GM21529 (cell line): ENCODE data around the gene TSC22D1.

Experiments
- ATAC-seq: cut with Tn5 transposase; IDR thresholded peaks from one replicate; pipeline ENCODE4 v1.9.1; 2021; ENCODE audit not compliant: unreplicated experiment

The TSC22D1 gene

DNA sequence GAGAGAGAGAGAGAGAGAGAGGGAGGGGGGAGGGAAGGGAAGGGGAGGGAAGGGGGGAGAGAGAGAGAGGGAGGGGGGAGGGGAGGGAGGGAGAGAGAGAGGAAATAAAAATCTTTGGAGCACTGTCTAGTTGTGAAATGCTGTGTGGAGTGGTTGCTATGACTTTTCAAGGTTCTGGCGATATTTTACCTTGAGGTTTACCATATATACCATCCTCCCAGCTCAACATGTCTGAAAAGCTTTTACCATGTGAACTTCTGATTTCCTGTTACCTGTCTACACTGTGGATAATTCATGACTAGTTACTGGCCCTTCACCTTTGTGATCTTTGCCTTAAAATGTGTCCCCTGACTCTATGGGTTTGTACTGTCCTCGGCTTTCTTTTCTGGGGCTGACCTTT is 164.3 kb downstream of the TSC22D1 start:
- no peak for ATAC-seq

- ATAC-seq = no peak
These were observed 165.7 kb downstream of the TSC22D1 start for GRCh38 chr13:44410328-44410859.

GRCh38 chr13:44409595-44409994 is 166.5 kb downstream of the TSC22D1 start:
- no peak for ATAC-seq

GRCh38 chr13:44407891-44408290 is 168.2 kb downstream of the TSC22D1 start:
- ATAC-seq = no peak

DNA sequence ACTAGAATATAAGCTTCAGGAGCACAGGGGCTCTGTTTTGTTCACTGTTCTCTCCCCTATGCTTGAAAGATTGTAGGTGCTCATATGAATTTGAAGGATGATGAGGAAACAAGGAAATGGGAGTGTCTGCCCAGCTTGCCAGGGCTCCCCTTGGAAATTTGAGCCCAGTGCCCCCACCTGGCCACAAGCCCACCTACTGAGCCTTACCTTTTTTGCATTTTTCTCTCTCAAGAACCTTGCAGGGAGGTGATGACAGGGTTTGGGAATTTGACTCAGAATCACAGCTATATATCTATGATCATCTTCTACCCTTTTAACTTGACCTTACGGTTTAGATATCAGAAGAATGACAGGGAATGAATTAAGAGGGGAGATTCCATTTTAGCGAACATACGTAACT is 168.8 kb downstream of the TSC22D1 start:
- ATAC-seq = no peak

- no peak for ATAC-seq
These were observed 169.5 kb downstream of the TSC22D1 start for GRCh38 chr13:44406617-44407016.

DNA sequence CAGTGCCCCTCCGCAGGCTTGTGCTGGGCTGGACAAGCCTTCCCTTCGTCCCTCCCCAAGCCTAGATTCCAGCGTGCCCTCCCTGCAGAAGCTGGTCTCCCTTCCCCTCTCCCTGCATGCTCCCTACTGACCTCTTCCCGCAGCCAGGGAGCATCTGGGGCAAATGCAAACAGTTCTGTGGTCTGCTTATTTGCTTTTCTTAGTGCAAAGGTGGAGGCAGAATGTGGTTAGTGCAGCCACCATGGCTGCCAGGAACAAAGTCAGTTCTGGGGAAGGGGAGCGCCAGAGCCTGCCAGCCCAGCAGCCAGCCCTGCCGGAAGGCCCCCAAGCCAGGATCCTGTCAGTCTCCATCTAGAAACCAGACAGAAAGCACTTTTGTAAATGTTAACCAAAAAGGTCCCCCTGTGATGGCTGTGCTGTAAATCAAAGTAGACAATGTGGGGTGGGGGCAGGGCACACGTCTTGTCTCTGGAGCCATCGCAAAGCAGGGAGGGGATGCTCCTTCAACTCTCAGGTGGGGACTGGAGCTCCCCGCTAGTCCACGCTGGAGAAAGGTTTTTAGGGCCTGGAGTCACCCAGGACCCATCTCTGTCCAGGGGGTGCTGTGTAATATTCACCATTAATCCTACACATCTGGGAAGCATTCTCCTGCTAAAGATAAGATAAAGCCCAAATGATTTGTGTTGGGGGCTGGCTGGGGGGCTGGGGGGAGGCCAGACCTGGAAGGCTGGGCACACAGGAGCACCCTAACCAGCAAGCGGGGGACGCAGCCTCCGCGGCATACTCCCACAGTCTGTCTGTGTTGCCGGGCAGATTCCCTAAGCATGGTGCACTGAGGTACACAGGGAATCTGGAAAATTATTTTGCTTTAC is 171.6 kb downstream of the TSC22D1 start:
- no peak for ATAC-seq

DNA sequence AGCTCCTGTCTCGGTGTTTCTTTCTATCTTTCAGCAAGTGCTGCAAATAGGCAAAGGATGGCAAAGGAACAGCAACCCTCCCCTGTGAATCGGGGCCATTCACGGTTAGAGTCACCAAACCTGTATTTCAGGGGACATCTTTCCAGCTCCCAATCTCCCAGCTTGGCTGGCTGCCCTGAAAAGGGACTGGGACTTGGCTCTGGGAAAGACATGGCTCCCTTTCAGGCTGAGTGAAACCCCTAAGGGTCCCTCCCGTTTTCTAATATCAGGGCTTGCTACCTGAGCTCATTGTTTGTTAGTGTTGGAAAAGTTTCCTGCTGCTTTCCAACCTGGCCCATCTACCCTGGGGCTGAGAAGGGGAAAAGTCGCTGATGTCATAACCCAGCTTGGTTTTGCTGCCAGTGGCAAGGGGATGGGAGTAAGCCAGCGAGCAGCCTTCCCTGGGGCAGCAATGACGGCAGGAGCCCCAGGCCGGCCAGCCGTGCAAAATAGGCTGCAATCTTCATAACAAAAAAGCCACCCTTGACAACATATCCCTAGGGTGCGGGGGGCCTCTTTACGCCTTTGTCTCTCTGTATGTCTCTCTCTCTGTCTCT is 172.6 kb downstream of the TSC22D1 start:
- no peak for ATAC-seq

- ATAC-seq = no peak
These were observed 173.2 kb downstream of the TSC22D1 start for GRCh38 chr13:44402899-44403445.

GRCh38 chr13:44401577-44401976 is 174.6 kb downstream of the TSC22D1 start:
- no peak for ATAC-seq

DNA sequence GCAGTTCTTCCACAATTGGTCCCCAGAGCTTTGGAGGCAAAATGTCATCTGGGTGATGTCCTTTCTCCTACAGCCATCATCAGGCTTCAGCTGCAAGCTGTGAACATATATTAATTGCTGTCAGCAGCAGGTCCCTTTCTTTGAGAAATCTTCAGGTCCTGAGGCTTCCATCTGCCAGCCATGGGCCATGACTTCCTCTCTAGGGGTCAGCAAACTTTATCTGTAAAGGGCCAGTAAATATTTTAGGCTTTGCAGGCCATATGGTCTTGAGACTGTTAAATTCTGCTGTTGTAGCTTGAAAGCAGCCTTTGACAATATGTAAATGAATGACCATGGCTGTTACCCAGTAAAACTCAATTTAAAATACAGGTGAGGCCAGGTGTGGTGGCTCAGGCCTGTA is 175.4 kb downstream of the TSC22D1 start:
- no peak for ATAC-seq

- ATAC-seq = no peak
These were observed 177.1 kb downstream of the TSC22D1 start for GRCh38 chr13:44399074-44399473.

DNA sequence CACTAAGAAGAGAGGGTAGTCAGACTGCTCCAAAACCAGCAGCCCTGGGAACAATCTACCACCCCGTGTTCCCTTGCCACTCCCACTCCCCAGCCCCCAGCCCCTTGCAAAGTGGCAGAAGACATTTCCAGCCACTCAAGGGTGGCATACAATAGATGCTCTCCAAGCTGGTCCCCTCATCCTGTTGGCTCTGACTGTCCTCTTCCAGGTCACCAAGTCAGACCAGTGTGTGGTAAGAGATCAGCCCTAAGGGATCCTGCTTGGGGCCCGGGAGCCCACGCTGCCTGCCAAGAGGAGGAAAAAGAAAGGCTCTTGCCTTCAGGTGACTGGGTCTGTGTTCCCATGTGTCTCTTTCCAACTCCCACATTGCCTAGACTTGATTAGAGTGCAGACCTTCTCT is 177.5 kb downstream of the TSC22D1 start:
- ATAC-seq = no peak

- ATAC-seq = no peak
These were observed 178.3 kb downstream of the TSC22D1 start for GRCh38 chr13:44397766-44398223.

DNA sequence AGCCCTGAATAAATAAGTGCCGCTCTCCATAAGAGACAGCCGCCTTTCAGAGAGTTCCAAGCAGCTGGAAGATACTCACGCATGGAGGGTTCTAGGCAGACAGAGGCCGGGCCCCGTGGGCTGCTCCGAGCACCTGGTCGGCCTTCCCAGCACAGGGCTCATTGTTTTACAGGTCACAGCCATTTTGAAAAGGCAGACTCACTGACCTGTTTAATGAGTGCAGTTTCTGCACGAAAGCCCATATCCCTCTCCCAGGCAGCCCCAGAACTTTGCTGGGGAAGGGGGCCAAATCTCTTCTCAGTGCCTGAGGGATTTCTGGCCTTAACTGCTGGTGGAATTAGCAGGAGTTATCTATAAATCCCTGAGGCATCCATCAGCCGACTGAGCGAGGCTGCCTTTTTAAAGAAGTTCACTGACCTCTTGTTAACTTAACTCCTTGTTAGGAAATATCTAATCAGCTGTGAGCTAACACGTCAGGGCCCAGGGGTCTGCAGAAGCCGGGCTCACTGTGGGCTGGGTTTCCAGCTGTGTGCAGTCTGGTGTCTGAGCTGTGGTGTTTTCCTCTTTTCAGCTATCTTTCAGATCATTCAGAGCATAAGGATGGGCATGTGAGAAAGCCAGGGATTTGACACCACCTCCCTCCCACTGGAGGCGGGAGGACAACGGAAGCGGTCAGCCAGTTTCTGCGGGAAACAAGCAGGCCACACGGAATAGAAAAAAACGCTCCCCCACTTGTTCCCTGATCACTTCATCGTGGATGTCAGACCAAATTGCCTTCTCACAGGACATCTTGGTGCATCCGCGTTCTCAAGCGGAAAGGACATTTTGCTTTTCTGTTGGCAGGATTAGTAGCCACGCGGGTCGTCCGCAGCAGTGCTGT is 179.2 kb downstream of the TSC22D1 start:
- ATAC-seq = no peak

DNA sequence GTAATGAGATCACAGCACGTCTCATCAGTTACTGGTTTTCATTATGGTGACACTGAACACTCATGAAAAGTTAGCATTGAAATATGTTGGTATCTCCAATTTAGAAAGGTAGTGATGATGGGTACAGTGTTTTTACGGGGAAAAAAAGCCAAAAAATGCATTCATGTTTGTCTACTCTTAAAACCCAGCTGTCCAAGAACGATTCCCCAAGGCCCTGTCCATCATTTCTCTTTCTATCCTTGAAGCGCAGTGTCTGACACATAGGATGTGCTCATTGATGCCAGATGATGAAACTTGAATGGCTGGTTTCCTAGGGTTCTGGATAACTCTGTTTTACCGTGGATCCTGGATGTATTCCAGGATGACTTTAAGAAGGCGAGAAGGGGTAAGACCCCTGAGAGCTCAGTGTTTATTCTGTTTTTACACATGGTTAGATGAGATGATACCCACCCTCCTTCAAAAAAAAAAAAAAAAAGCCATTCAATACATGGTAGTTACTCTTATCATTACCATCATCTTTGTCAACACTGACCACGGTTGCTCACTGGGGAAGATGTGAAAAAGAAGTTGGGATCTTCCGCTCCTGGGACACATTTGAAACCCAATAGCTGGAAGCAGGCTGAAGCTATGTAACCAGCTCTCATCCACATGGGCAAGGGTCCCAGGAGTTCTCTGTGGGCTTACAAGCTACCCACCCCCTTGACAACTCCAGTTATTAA is 180.0 kb downstream of the TSC22D1 start:
- ATAC-seq = no peak

- no peak for ATAC-seq
These were observed 181.5 kb downstream of the TSC22D1 start for GRCh38 chr13:44394658-44395057.

DNA sequence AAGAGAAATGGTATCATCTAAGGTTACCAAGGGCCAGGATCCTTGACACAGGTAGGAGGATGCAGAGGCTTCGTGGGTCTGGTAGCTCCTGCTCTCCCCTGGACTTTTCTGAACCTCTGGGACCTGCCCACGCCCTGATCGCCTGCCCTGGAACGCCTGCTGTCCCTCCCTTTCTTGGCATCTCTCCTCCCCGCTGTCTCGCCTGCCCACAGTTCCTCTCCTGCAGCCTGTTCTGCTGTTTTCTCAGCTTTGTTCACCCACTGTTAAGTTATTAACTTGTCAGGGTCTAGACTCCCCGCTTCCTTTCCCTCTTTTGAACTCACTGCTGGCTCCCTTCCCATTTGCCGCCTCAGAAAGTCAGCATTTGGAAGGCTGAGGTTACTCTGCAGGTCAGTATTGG is 182.7 kb downstream of the TSC22D1 start:
- no peak for ATAC-seq

GRCh38 chr13:44389876-44390275 is 186.3 kb downstream of the TSC22D1 start:
- no peak for ATAC-seq

DNA sequence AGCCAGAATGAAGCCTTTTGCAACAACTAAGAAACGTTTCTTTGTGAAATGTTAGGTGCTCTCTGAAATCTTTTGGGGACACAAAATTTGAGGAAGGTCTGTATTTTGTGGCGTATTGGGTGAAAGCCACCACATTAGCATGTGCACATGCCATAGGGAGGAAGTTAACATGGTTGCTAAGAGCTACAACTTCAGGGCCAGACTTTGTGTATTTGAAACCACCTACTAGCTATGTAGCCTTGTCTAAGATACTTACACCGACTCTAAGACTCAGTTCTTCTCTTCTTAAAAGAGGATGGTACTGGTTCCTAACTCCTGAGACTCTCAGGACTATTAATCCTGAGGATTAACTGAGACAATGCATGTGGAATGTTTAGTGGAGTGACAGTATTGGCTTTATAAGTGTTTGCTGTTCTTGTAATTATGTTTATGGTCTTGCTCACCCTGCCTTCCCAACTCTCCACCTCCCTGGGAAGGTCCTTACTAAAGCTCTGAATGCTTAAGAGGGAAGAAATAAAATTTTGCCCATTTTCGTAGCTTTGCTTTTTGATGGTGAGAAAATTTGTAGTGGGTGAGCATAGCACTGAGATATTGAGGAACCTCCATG is 187.0 kb downstream of the TSC22D1 start:
- ATAC-seq = no peak
